ENCODE results near the gene MLXIPL.
A peak's percentile ranks its signal among the peaks of the same experiment; 100 is the strongest.
"Not testable (repeated sequence)": the region's sequence is repeated elsewhere in the genome, so short reads cannot be mapped to it uniquely, and the experiment has no call there.

MLXIPL gene

DNA sequence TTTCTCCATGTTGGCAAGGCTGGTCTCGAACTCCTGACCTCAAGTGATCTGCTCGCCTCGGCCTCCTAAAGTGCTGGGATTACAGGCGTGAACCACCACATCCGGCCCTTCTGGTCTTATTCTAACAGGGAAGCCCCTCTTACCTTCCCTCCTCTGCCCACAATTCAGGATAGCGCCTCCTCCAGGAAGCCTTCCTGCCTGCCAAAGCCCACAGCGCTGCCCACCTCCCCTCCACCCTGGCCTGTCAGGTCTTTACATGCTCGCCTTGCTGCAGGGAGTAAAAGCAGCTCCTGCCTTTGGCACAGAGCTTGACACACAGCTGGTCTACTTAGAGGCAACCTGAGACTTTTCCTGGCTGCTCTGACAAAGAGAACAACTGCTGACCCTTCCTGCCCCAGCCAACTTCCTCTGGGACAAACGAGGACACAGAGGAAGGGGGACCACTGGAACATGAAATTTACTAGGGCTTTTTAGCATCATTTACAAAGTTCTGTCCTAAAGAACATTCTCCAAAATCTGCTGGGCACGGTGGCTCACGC, 13.2 kb downstream of the MLXIPL start:
- DNase-seq: no peak

DNA sequence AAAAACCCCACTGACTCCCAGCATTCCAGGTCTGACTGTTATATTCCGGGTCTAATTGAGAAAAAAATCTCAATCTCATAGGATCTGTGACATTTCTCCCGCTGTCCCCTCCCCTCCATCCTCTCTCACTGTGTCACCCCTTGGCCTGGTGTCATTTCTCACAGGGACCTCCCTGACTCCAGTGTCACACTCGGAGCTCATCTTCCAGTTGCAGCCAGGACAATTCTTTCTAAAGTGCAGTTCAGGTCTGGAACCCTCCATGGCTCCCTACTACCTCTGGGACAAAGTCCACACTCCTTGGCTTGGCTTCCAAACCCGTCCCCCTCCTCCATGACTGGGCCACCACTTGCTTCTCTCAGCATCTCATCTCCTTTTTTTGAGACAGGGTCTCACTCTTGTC, 14.2 kb downstream of the MLXIPL start:
- no peak for DNase-seq

DNA sequence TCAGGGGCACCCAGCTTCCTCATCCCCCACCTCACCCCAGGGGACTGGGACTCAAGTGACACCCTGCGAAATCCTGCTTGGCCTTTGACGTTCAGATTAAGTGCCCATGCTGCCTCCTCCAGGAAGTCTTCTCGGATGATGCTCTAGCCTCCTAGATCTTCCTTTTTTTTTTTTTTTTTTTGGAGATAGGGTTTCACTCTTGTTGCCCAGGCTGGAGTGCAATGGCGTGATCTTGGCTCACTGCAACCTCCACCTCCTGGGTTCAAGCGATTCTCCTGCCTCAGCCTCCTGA, 16.7 kb downstream of the MLXIPL start:
- not testable (repeated sequence) for DNase-seq

DNA sequence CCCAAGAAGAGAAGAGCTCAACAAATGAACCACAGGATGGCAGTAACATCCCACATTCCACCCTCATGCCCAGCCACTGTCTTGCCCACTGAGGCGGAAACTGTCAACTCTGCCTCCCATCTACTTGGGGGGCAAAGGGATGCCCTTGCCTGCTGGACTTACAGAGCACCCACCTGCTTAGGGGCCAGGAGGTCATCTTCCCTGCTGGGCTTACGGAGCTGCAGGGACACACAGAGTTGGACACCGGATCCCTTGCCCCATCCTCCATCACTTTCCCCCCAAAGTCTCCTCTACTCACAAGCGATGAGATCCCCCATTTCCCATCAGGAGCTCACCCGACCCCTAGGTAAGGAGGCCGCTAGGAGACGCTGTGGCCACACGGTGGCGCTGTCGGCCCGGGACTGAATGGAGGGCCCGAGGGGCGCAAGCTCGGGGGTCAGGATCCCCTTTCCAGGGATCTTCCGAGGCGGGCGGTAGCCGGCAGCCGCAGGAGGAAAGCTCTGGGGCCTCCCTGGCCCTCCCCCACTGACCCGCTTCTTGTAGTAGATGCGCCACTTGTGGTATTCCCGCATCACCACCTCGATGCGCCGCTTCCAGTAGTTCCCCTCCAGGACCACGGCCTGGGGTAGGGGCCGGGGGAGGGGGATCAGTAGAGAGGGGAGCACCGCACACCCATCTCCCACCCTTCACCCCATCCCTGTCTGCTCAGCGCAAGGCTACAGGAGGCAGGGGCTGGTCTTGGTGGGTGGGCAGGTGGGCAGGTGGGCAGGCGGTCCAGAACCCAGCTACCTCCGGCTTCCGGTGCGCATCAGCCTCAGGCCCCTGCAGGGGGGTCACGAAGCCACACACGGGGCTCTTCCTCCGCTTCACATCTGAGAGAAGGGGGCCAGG, 17.3 kb downstream of the MLXIPL start:
- peak; percentile 46 for DNase-seq

- DNase-seq: no peak
Measured at GRCh38 chr7:73605601-73606220, 18.6 kb downstream of the MLXIPL start.

DNA sequence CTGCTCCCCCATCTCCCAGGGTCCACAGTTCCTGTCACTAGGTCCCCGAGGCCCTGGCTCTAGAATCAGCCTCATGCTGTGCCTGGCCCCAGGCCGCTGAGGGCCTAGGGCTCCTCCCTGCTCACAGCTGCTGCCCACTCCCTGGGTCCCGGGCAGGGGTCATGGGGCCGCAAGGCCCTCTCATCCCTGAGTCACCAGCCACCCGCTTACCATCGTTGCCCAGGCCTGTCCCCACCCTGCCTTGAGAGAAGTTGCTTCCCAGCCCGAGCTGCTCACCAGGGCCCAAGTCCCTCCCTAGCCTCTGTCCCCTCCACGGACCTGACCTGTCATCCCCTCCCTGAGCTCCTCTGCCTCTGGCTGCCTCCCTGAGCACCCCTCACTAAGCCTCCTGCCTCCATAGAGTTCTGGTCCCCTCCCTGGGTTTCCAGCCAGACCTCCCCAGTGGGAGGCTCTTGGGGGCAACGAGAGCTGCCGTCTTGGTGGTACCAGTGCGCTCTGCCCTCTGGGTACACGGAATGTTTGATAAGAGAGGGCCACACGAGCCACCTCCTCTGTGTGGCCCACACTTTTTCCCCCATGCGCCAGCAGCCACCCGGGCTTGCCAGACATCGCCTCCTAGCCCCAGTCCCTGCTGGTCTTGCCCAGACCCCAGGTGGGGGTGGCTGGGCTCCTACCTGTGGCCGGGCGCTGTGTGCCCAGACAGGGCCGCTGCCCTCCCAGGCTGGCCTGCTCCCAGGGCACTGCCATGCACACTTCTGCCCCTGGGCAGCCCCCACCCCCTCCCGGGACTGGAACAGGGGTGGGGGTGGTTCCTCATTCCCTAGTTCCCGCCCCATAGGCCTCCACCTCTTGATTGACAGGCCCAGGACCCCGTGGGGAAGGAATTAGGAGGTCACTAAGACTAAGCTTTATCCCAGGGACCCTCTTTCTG, 21.3 kb downstream of the MLXIPL start:
- DNase-seq: no peak

- DNase-seq: no peak
Measured at GRCh38 chr7:73599916-73600315, 24.4 kb downstream of the MLXIPL start.

DNA sequence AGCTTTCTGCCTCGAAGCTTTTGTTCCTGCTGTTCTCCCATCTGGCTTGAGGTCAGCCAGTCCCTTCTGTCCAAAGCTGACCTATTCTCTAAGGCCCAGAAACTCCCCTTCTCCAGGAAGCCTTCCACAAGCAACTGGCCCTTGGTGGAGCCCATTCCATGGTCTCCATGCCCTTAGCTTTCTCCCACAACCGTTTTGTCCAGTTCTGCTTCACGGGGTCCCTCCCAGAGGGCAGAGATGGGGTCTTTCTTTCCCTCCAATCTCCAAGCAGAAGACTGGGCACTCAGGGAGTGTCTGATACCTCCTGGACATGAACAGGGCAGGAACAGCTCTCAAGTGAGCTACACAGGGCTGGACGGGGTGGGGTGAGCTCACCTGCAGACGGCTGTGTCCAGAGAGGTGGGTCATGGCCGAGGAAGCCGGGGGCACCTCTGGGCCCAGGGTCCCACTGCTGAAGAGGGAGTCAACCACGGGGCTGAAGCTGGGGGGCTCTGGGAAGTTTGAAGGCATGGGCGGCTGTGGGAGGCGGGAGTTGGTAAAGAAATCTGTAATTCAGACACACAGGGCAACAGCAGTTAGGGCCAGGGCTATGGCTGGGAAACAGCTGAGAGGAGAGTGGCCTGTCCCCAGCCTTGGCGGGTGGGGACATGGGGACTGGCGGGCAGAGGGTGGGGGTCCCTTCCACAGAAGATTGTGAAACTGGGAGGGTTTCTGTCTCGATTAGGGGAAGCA, 25.0 kb downstream of the MLXIPL start:
- no peak for DNase-seq

GRCh38 chr7:73597978-73598782, 26.1 kb downstream of the MLXIPL start:
- no peak for DNase-seq

- no peak for DNase-seq
Measured at GRCh38 chr7:73596191-73597065, 27.9 kb downstream of the MLXIPL start.

GRCh38 chr7:73595358-73595757, 29.0 kb downstream of the MLXIPL start:
- DNase-seq: no peak

GRCh38 chr7:73593207-73594045, 30.9 kb downstream of the MLXIPL start:
- no peak for DNase-seq

DNA sequence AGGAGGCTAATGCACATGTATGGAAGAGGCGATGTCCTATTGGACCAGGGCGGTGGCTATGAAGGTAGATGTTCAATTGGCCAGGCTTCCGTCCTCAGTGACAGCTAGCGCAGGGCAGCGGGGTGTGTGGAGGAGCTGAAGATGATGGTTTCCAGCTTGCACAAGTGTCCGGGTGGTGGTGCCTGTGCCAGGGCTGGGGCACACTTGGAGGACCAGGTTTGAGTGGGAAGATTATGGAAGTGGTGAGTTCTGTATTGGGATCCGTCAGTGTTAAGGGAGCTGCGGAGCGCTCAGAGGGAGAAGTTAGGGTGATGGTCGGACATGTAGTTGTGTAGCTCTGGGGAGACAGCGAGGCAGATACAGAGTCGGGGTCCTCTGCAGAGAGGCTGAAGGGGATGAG, 37.4 kb downstream of the MLXIPL start:
- no peak for DNase-seq

DNA sequence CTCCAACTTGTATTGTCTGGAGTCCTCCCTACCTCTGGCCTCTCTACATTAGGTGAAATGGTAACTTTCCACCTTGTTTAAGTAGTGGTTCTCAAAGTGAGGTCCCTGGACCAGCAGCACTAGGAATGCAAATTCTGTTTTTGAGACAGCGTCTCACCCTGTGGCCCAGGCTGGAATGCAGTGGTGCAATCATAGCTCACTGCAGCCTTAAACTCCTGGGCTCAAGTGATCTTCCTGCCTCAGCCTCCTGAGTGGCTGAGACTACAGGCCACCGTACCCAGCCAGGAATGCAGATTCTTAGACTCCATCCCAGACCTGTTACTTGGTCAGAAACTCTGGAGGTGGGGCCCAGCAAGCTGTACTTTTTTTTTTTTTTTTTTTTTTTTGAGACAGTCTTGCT, 39.1 kb downstream of the MLXIPL start:
- no peak for DNase-seq

- DNase-seq: no peak
Measured at GRCh38 chr7:73582664-73583202, 41.6 kb downstream of the MLXIPL start.

- DNase-seq: not testable (repeated sequence)
Measured at GRCh38 chr7:73581006-73581405, 43.3 kb downstream of the MLXIPL start.

DNA sequence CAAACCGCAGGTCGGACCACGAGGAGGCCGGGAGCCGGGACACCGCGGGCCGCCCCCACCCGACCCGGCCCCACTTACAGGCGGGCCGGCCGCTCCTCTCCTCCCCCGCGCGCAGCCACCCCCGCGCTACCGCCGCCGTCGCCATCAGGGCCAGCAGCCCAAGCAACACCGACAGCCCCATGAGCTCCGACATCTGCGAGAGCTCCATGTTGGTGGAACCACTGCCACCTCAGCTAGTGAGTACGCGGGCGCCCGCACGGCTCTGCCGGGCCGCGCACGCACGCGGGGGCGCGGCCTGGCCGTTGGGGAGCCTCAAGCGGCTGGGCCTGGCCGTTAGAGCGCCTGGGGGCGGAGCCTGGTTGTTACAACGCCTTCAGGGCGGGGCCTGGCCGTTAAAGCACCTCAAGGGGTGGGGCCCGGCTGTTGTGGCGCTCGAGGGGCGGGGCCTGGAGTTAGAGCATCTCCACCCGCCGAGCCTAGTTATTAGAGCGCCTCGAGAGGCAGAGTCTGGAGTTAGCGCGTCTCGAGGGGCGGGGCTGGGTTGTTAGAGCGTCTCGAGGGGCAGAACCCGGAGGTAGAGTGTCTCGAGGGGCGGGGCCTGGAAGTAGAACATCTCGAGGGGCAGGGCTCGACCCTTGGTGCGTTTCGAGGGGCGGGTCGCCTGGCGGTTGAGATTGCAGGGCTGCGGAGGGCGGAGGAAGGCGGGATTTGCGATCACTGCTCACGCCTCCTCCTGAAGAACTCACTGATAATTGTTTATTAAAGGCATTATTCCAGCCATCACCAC, 45.8 kb downstream of the MLXIPL start, which contains the start of gene TBL2:
TSS of gene TBL2 (minus strand) at position 238 of the 787 bp plus-strand sequence. CDS start at position 208, 30 bp downstream.
- peak; percentile 93 for DNase-seq
